ENCODE measurements around the gene PTPRG.
A peak's percentile ranks its signal among the peaks of the same experiment; 100 is the strongest.
"Not testable (repeated sequence)": the region's sequence is repeated elsewhere in the genome, so short reads cannot be mapped to it uniquely, and the experiment has no call there.

PTPRG gene

DNA sequence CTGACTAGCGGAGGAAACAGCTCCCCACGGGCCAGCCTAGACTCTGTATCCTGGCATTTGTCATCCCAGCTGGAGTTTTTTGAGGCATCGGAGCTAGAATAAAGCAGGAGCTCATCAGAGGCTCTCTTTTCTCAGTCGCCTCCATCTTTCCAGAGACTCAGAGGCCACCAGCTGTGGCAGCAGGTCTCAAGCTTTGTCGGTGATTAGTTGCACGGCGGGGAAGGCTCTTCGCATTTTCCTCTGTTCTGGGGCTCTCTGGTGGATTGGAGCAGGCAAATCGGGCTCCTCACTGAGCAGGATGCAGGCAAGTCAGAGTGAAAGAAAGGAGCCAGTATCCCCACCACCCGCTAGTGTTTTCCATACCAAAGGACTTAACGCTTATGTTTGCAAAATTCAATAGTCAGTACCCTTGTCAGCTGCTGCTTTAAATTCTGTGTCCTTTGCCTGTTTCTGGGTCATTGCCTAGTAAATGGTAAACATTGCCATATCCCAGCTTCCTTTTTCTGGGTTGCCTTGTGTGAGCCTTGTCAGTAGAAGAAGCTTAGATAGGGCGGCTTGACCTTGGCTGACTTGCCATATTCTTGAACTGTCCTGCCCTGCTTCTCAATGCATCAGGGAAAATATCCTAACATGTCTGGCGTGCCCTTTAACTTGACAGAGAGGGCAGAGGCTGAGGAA lies 127.1 kb downstream of the PTPRG start:
- no peak for DNase-seq

DNA sequence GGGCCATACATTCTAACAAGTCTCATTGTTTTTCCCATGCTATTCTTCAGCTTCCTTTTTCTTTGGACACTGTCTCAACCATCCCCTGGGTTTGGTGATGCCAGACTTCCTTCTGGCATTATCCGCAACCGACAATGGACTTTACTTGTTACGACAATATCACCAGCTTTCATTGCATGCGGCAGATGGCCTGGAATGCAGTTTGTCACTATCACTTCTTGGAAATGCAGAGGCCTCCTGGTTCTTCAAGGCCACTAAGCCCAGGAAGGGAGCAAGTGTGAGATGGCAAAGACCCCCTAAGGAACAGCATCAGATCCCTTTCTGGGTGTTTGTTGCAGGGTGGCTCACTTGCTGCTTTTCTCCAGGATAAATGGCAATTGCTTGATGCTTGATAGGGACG lies 128.6 kb downstream of the PTPRG start:
- no peak for DNase-seq

DNA sequence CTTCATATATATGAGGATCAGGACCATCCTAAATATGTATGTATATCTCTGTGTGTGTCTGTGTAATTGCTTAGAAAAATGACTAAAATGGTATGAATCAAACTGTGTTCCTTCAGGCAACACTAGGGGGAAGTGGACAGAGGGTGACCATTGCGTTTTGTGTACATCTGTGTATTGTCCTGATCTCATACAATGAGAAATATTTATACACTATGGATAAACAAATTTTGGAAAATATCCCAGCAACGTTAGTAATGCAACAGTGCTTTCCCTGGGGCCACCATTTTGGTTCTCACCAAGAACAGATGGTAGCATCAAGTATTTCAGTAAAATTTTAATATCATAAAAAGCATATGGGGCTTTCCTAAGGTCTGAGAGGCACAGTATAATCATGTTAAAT lies 130.1 kb downstream of the PTPRG start:
- no peak for DNase-seq

DNA sequence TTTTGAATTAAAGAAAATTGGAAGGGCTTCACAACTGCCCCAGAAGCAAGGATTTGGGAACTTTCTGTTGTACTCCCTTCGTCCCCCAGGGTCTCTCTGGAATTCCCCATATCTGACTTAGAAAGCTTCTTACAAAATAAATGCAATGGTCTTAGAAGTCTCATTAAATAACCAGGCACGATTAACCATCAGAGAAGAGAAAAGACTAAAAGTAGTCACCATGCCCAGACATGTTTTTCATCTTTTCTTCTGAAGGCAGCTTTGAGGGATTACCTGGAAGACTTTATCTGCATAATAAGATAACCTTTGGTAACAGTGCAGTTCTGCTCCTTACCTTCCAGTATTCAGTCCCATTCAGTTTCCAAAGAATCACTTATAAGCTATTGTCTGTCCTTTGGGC lies 135.9 kb downstream of the PTPRG start:
- DNase-seq, result no peak

DNA sequence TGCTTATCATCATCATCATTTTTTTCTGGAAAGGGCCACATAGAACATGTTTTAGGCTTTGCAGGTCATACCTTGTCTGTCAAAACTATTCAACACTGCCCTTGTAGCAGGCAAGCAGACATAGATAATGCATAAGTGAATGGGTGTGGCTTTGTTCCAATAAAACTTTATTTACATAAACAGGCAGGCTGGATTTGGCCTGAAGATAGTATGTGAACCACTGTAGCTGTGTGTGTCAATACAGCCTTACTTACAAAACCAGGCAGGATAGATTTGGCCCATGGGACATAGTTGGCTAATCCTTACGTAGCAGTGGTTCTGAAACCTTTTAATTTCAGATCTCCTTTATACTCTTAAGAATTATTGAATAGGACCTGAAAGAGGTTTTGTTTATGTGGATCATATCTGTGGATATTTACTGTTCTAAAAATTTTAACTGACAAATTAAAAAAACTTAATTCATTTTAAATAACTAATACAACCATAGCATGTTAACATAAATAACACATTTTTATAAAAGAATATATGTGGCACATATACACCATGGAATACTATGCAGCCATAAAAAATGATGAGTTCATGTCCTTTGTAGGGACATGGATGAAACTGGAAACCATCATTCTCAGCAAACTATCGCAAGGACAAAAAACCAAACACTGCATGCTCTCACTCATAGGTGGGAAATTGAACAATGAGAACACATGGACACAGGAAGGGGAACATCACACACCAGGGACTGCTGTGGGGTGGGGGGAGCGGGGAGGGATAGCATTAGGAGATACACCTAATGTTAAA lies 137.1 kb downstream of the PTPRG start:
- not testable (repeated sequence) for DNase-seq

GRCh38 chr3:61699622-61700021 lies 138.3 kb downstream of the PTPRG start:
- DNase-seq, result no peak

DNA sequence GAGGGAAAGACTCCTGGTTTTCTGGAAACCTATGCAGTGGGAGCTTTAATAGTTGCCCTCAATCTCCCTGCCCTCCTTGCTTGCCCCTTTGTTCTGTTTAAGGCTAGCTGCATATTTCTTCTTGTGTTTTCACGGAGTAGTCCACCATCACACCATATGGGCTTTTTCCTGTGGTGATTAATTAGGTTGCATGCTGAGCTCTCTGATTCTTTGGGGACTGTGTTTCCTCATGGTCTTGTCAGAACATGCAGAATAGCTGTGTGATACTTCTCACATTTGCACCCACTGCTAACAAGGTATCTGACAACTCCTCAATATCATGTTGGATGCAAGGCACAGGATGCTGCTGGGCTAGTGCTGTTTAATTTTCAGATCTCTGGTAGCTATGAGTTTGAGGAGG lies 139.6 kb downstream of the PTPRG start:
- no peak for DNase-seq

GRCh38 chr3:61702453-61702852 lies 141.1 kb downstream of the PTPRG start:
- DNase-seq, result no peak

GRCh38 chr3:61704807-61705206 lies 143.4 kb downstream of the PTPRG start:
- DNase-seq, result no peak

GRCh38 chr3:61707492-61707891 lies 146.1 kb downstream of the PTPRG start:
- no peak for DNase-seq

- DNase-seq, result not testable (repeated sequence)
These were observed 149.5 kb downstream of the PTPRG start for GRCh38 chr3:61710920-61711319.

DNA sequence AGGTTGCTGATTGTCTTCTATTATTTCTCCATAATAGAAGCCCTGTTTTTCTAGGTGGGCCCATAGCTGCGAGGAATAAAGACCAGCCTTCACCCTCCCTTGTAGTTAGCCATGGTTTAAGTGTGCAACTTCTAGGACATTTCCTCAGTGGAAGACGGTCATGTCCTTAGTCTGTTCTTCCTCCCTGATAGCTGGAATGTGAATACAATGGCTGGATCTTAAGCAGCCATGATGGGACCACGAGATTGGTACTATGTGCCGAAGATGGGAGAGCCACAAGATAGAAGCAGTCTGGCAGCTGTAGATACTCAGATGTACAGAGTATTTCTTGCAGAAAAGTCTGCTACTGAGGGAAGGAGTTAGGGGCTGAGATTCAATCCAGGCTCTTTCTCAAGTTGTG lies 152.9 kb downstream of the PTPRG start:
- no peak for DNase-seq

GRCh38 chr3:61715886-61716527 lies 154.6 kb downstream of the PTPRG start:
- peak; percentile 51 for DNase-seq

DNA sequence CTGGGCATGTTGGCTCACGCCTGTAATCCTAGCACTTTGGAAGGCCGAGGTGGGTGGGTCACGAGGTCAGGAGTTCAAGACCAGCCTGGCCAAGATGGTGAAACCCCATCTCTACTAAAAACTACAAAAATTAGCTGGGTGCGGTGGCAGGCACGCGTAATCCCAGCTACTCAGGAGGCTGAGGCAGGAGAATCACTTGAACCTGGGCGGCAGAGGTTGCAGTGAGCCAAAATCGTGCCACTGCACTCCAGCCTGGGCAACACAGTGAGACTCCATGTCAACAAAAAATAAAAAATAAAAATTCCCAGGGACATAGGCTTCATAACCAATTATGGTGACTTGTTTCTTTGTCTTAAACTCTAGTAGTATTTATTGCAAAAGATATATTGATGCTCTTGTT lies 155.3 kb downstream of the PTPRG start:
- DNase-seq, result not testable (repeated sequence)

DNA sequence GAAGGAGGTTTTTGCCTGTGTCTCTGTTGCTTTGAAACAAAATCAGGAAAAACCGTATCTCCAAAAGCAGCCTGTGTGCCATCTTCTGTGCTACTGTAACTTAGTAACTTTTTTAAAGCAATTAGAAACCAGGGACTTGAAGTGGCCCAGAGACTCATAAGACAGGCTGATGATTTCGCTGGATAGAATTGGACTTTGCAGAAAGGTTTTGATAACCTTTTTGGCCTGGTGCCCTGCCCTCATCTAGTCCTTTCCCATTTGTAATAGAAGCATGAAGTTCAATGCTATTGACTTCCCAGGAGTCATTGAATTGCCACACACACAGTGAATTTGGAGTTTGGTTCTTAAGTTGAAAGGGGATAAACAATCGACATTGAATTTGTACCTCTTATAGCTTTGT lies 157.2 kb downstream of the PTPRG start:
- peak; percentile 68 for DNase-seq

DNA sequence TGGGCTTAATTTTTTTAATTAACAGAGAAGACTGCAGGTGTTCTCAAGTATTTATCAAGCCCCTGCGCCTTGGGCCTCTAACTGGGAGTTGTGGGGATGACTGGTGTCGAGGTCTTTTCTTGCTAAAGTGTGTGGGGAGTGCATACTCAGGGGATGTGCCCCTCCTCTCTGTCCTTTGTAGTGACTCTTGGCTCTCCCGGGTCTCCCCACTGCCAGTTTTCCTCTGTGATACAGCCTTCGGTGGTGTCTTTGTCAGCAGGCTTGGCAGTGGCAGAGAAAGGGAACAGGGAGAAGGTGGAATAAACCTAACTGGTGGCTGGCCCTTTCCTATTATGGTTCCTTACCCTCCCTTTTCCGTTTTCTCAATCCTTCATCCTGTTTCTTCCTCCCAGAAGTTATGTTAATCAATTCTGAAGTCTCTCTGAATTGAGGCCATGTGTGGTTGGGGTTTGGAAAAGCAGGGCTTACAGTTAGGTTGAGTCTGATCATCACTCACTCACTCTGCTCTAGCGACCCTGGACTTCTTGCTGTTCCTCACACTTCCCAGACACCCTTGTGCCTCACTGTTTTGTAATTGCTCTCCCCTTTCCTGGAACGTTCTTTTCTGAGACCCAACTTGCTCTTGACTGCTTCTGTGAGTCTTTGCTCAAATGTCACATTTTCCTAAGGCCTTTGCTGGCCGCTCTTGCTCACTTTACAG lies 158.1 kb downstream of the PTPRG start:
- DNase-seq, result peak; percentile 12

DNA sequence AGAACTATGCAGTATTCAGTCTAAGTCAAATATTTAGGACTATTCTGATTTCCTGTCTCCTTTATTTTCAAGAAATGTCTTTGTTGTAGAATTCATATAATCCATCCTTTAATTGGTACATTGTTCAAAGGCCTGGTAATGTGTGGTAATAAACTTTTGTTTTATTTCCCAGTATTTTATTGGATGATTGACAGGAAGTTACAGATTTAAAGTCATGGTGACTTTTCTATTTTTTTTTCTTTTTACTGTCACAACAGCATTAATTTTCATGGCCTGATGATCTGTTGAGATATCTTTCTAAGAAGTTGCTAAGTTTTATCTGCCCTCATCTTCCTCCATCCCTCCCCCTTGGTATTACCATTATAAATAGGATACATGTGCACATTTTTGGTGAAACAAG lies 161.7 kb downstream of the PTPRG start:
- no peak for DNase-seq

- no peak for DNase-seq
These were observed 162.8 kb downstream of the PTPRG start for GRCh38 chr3:61724183-61724582.

GRCh38 chr3:61724801-61725200 lies 163.4 kb downstream of the PTPRG start:
- no peak for DNase-seq

GRCh38 chr3:61725851-61726333 lies 164.5 kb downstream of the PTPRG start:
- no peak for DNase-seq

DNA sequence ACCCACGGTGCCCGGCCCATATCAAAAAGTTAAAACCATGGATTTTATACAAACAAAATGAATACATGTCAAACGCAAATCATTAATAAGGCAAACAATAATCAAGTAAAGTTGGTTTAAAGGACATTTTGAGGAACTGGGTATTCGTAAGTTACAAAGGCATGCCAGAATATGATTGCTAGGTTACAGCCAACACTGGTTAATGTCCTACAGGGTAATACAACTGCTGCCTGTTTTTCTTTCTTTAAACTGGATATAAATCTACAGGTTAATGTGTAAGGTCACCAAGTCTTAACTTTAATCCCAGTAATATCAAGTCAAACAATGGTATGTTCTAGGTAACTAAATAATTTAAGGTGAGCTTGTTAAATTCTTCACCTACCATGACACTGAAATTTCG lies 166.1 kb downstream of the PTPRG start:
- DNase-seq, result no peak

GRCh38 chr3:61729038-61729634 lies 167.8 kb downstream of the PTPRG start:
- DNase-seq, result no peak

DNA sequence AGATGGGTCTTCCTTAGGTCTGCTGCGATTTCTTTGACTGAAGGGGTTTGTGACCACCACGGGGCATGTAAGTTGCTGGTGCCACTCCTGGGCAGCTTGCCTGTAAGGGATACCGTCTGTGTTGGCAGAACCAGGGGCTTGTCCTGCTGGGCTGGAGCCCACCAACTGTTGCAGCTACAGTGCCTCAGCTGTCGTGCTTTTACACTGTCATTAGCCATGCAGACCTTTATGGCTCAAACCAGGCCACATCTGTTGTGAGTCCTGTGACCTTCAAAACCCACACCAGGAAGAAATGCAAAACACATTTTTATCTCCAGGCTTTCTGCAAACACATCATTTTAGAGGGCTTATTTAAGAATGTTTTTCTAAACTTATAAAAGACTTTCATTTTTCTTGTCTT lies 168.7 kb downstream of the PTPRG start:
- no peak for DNase-seq
